Thoracic aorta (tissue), 2 donors: Measurements from ENCODE around the gene TRPV5. TPM values are rescaled to one million over a fixed set of nuclear protein-coding genes. Genes with fewer than 3 reads are reported as not detected.

Experiments used
- ATAC-seq: fragments of 150-250 bp; one replicate; pipeline ENCODE4 v1.8.0; 2017; ENCODE audit warnings: low read depth; ENCODE audit not compliant: insufficient number of reproducible peaks, low FRiP score
- DNase-seq: peaks from one replicate; pipeline ENCODE4 v3.0.0-alpha.2; 2020; ENCODE audit warnings: low spot score
- H3K27ac ChIP-seq, 2 donors: fragments of 200-600 bp; sonication (generic); 1 replicate in 1 of 2; 2 replicates in 1 of 2; pipeline ENCODE4 v1.5.1; 2016; ENCODE audit warnings: mild to moderate bottlenecking in 2 of 2, moderate library complexity in 2 of 2
- H3K27me3 ChIP-seq: fragments of 200-600 bp; sonication (generic); replicated peaks from 2 replicates; pipeline ENCODE4 v1.6.0; 2016; ENCODE audit warnings: mild to moderate bottlenecking; ENCODE audit not compliant: insufficient read depth
- H3K36me3 ChIP-seq: fragments of 200-600 bp; sonication (generic); one replicate; pipeline ENCODE4 v1.5.1; 2016
- H3K4me1 ChIP-seq, 2 donors: fragments of 200-600 bp; sonication (generic); 1 replicate in 1 of 2; 2 replicates in 1 of 2; pipeline versions ENCODE4 v1.5.1 to v1.6.0; 2016; ENCODE audit warnings: low read depth in 2 of 2, mild to moderate bottlenecking in 1 of 2; ENCODE audit not compliant: control insufficient read depth in 1 of 2
- H3K4me3 ChIP-seq: fragments of 200-600 bp; sonication (generic); 2 replicates; pipeline ENCODE4 v1.5.1; 2016; ENCODE audit warnings: mild to moderate bottlenecking
- H3K9me3 ChIP-seq: fragments of 200-600 bp; sonication (generic); 2 replicates; pipeline ENCODE4 v1.5.1; 2016
- total RNA-seq, 2 donors: library from RNA; depleted of rRNA; stranded (reverse); fragments of >200 nt; gene quantifications; one replicate each; pipeline versions ENCODE4 v1.1.0 to v1.2.3, GENCODE V29; 2016
- TF ChIP-seq, protein P1 (sequence below): fragments of 200-600 bp; sonication (generic); IDR thresholded peaks from one replicate; pipeline ENCODE4 v1.5.1; 2019; ENCODE audit warnings: antibody characterized with exemption

The TRPV5 gene
- total RNA-seq, 2 donors from 2014 or later = not detected

DNA sequence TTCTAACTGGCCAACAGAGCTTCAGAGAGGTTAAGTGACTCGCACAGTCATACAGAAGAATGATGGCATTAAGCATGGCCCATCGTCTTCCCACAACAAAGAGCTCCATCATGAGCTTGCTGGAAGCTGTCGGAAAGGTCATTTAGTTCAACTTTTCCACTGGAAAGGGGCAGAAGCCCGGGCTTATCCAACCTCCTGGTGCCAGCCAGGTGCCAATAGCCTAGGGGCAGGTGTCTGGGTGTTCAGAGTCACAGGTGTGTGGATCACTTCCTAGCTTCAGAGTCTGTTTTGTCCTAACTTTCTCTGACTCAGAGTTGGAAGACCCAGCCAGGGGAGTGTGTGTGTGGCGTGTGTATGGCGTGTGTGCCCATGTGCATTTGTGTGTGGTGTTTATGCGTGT lies 46.7 kb downstream of the TRPV5 start:
- no peak for ATAC-seq
- H3K36me3 ChIP-seq = no peaks in the 10 kb centered on the region
- peaks cover 0 to 5% of the 10 kb centered on the region in 2 donors for H3K4me1 ChIP-seq
- H3K9me3 ChIP-seq = no peaks in the 10 kb centered on the region
- no peaks in the 10 kb centered on the region for H3K27me3 ChIP-seq
- no peak overlapping the region for H3K27ac ChIP-seq
- H3K4me3 ChIP-seq = no peak overlapping the region
- TF ChIP-seq, protein P1, sequence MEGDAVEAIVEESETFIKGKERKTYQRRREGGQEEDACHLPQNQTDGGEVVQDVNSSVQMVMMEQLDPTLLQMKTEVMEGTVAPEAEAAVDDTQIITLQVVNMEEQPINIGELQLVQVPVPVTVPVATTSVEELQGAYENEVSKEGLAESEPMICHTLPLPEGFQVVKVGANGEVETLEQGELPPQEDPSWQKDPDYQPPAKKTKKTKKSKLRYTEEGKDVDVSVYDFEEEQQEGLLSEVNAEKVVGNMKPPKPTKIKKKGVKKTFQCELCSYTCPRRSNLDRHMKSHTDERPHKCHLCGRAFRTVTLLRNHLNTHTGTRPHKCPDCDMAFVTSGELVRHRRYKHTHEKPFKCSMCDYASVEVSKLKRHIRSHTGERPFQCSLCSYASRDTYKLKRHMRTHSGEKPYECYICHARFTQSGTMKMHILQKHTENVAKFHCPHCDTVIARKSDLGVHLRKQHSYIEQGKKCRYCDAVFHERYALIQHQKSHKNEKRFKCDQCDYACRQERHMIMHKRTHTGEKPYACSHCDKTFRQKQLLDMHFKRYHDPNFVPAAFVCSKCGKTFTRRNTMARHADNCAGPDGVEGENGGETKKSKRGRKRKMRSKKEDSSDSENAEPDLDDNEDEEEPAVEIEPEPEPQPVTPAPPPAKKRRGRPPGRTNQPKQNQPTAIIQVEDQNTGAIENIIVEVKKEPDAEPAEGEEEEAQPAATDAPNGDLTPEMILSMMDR = no peak
- DNase-seq = no peak

DNA sequence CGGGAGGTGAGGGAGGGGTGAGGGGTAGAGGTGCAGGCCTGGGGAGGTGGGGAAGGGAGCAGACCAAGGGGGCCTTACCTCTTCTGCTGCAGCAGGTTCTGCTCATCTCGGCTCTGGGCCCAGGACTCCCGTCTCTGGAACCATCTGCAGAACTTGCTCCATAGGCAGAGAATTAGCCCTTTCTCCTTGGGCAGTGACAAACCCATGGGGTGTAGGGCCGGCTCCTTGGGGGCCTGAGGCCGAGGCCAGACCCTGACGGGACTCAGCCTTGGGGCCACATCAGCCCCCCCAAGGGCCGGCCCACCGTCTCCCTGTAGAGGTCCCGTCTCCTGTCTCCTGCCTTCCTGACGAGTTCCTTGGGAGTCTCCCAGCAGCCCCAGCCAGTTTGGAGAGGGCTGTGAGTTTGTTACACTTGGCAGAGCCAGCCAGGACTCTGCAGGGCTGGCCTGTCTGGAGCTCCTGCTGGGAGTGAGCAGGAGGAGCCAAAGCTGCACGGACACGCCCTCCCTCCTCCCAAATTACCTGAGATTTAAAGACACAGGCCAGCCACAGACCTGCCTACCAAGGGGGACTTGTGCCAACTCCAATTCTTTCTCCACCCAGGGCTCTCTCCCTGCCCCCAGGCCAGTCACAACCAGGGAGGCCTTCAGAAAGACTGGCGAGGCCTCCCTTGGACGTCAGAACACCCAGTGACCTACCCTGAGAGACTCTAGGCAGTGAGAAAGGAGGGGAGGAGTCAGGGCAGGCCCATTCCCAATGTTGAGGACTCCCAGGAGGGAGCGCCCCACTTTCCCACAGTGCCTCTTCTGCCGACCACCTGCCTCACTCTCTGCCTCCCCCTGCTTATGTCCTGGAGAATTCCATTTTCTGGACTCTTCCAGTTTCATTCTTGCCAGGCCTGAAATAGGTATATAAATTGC lies 48.0 kb downstream of the TRPV5 start, which contains the start of gene TRPV6:
TRPV6 (minus strand) TSS at position 435 of the 920 bp plus-strand sequence.
- H3K36me3 ChIP-seq = no peaks in the 10 kb centered on the region
- no peaks in the 10 kb centered on the region for H3K27me3 ChIP-seq
- H3K9me3 ChIP-seq = no peaks in the 10 kb centered on the region
- no peak within 1 kb of the TSS for H3K27ac ChIP-seq
- peaks cover 0 to 5% of the 10 kb centered on the region in 2 donors for H3K4me1 ChIP-seq
- DNase-seq (no peak), ATAC-seq (no peak)
- H3K4me3 ChIP-seq = no peak within 1 kb of the TSS
- TF ChIP-seq, protein P1 = no peak

DNA sequence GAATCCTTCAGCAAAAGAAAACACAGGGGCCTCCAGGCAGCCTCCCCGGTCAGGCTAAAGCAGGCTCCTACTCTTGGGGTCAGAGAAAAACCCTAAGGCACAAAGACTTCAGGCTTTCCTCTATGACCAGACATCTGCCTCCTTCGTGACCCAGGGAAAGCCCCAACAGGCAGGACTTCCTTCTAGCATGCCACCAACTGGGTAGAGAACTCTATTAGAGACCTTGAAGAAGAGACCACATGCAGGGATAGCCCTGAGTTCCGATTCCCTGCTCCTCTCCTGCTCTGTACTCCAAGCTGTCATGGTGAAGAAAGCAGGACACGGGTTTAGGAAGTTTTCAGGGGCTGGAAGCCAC lies 49.3 kb downstream of the TRPV5 start:
- DNase-seq (no peak), ATAC-seq (no peak)
- Histone ChIP-seq H3K27ac (no peak overlapping the region), H3K4me3 (no peak overlapping the region), H3K36me3 (no peaks in the 10 kb centered on the region), H3K4me1 (peaks cover 0 to 5% of the 10 kb centered on the region in 2 donors), H3K27me3 (no peaks in the 10 kb centered on the region), H3K9me3 (no peaks in the 10 kb centered on the region)
- TF ChIP-seq, protein P1 = no peak

DNA sequence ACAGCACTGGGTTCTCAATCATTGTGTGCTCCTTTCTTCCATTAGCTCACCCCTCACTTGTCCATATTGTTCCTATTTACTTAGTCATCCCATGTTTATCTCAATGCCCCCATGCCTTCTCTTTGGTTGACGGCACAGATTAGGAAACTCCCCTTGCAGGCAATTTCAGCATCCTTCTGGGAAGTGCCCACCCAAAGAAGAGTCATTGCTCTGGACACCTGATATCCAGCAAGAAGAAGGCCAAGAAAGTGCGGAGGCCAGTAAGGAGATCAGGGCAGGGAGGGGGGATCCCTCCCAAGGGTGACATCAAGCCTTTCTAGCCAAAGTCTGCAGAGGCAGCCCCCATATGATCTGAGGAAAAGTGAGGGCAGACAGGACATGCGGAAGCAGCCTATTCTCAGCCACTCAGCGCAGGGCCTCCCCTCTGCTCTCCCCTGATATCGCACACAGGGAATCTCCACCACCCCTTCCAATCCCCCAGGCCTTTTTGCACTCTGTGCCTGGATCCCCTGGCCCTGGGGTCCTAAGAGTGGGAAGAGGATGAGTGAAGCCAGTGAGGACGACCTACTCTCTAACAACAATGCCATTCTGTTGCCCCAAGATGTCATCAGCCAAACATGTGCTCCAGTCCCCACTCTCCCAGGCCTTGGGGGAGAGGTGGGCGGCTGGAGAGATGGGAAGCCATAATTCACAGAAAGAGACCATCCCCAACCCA lies 49.8 kb downstream of the TRPV5 start:
- DNase-seq (no peak), ATAC-seq (no peak)
- Histone ChIP-seq H3K4me1 (peaks cover 0 to 5% of the 10 kb centered on the region in 2 donors), H3K36me3 (no peaks in the 10 kb centered on the region), H3K27me3 (no peaks in the 10 kb centered on the region), H3K27ac (no peak overlapping the region), H3K9me3 (no peaks in the 10 kb centered on the region), H3K4me3 (no peak overlapping the region)
- TF ChIP-seq, protein P1 = no peak

DNA sequence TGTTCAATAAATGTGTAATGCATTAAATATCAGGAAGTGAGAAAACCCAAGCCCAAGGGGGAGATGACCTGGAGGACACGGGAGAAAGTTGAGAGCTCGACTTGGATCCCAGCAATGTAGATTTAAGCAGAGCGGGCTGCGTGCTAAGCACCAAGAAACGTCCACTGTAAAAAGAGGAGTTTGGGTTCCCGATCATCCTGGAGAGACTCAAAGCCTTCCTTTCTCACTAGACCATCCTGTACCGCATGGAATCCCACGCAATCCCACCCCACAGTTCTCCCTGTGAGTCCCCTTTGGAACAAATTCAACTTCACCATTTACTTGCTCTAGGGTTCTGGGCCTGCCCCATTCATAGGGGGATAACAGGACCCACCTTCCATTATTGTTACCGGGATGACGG lies 50.4 kb downstream of the TRPV5 start:
- no peaks in the 10 kb centered on the region for H3K9me3 ChIP-seq
- H3K36me3 ChIP-seq = no peaks in the 10 kb centered on the region
- DNase-seq (no peak), ATAC-seq (no peak)
- H3K4me1 ChIP-seq = peaks cover 0 to 5% of the 10 kb centered on the region in 2 donors
- TF ChIP-seq, protein P1 = no peak
- no peaks in the 10 kb centered on the region for H3K27me3 ChIP-seq
- no peak overlapping the region for H3K4me3 ChIP-seq
- no peak overlapping the region for H3K27ac ChIP-seq
